ENCODE data around the gene SLC43A3. TPM values are rescaled to one million over a fixed set of nuclear protein-coding genes. Genes with fewer than 3 reads are reported as not detected.
"Not testable (repeated sequence)": the region's sequence is repeated elsewhere in the genome, so short reads cannot be mapped to it uniquely, and the experiment has no call there.

Gene SLC43A3
- total RNA-seq, 4 donors from 2014 or later: 26.6 to 90.4 (median 77.0) TPM

DNA sequence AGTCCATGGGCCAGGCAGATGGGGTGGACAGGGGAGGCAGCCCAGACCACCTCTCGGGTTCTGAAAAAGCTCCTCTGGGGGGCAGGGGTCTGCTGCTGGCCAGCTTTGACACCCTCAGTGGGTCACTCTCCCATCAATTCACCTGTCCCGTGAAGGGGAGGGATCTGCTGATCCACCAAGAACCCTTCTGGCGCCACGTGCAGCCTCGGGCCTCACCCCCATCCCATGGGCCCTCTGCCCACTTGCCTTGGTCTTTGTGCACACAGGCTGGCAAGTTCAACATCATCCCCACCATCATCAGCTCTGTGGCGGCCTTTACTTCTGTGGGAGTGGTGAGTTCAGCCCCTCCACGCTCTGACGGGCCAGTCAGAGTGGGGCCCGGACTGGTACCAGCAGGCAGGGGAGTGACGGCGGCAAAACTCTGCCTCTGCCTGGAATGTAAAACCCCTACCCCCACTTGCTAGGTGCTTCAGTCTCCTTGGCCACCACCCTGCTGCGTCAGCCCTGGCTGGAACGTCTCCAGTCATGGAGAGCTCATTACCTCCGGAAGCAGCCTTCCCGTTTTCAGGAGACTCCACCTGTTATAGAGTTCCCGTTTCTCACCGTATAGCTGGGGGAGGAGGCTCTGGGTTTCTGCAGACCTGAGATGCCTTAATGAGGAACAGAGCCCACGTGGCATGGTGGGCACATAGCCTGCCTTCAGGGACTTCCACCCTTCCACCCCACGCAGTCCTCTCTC lies 58.6 kb downstream of the SLC43A3 start:
- Histone ChIP-seq H3K4me1 (peaks cover 0 to 4% (median 0%) of the 10 kb centered on the region in 4 donors), H3K27me3 (peaks cover 0 to 12% (median 0%) of the 10 kb centered on the region in 4 donors), H3K36me3 (no peaks in the 10 kb centered on the region), H3K9me3 (no peaks in the 10 kb centered on the region), H3K4me3 (no peak overlapping the region), H3K27ac (replicated peaks in 1 of 4) (no peak overlapping the region)
- intact Hi-C loops (cut with DNase I): no loop called here
- DNase-seq (ENCODE audit: extremely low spot score): no peak
- TF ChIP-seq POLR2A (IDR thresholded peaks at IDR 0.05; ENCODE audit: low read depth) (no peak), POLR2AphosphoS5 (IDR thresholded peaks at IDR 0.05) (no peak), EP300 (IDR thresholded peaks at IDR 0.05) (no peak)
- TF ChIP-seq, protein P1, sequence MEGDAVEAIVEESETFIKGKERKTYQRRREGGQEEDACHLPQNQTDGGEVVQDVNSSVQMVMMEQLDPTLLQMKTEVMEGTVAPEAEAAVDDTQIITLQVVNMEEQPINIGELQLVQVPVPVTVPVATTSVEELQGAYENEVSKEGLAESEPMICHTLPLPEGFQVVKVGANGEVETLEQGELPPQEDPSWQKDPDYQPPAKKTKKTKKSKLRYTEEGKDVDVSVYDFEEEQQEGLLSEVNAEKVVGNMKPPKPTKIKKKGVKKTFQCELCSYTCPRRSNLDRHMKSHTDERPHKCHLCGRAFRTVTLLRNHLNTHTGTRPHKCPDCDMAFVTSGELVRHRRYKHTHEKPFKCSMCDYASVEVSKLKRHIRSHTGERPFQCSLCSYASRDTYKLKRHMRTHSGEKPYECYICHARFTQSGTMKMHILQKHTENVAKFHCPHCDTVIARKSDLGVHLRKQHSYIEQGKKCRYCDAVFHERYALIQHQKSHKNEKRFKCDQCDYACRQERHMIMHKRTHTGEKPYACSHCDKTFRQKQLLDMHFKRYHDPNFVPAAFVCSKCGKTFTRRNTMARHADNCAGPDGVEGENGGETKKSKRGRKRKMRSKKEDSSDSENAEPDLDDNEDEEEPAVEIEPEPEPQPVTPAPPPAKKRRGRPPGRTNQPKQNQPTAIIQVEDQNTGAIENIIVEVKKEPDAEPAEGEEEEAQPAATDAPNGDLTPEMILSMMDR (IDR thresholded peaks at IDR 0.05): no peak
- WGBS: 56% methylated on average over 15 of the region's 19 CpGs

DNA sequence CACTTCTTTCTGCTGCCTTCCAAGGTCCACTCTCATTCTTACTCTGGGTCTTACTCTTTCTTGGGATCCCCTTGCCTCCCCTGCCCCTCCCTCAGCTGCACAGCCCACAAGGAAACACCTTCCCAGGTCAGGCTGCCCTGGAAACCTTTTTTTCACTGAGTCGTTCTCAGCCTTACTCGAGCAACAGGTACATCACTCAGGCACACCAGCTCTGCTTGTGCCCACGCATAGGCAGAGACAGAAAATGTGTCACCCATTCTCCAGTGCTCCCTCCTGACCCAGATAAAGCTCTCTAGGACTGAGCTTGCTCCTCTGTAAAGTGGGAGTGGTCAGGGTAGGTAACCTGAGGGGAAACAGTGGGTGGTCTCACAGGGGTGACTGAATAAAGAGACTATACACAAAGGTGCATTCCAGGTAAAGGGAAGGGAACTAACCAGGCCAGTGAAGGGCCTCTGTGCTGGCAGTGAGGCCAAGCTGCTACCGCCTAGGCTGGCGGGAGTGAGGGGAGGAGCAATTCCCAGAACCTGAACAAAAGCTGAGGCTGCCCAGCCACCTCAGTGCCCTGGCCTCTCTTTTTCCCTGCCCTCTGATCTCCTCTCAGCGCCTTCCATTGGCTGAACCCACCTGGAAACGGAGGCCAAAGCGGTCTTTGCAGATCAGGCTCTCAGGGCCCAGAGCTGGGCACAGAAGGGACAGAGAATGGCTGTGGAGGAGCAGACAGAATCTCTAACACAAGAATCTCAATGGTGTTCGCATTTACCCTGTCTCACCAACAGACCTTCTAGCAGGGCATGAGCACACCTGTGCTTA lies 61.9 kb downstream of the SLC43A3 start:
- H3K4me3 ChIP-seq: no peak overlapping the region
- H3K27ac ChIP-seq (replicated peaks in 1 of 4): no peak overlapping the region
- no peaks in the 10 kb centered on the region for H3K9me3 ChIP-seq
- no peaks in the 10 kb centered on the region for H3K4me1 ChIP-seq
- H3K27me3 ChIP-seq: peaks cover 0 to 12% (median 0%) of the 10 kb centered on the region in 4 donors
- WGBS: 62% methylated on average over 9 of the region's 9 CpGs
- TF ChIP-seq, protein P1 (IDR thresholded peaks at IDR 0.05): no peak
- TF ChIP-seq EP300 (IDR thresholded peaks at IDR 0.05): no peak
- TF ChIP-seq POLR2A (IDR thresholded peaks at IDR 0.05; ENCODE audit: low read depth): no peak
- H3K36me3 ChIP-seq: no peaks in the 10 kb centered on the region
- intact Hi-C loops (cut with DNase I): no loop called here
- no peak for DNase-seq (ENCODE audit: extremely low spot score)

DNA sequence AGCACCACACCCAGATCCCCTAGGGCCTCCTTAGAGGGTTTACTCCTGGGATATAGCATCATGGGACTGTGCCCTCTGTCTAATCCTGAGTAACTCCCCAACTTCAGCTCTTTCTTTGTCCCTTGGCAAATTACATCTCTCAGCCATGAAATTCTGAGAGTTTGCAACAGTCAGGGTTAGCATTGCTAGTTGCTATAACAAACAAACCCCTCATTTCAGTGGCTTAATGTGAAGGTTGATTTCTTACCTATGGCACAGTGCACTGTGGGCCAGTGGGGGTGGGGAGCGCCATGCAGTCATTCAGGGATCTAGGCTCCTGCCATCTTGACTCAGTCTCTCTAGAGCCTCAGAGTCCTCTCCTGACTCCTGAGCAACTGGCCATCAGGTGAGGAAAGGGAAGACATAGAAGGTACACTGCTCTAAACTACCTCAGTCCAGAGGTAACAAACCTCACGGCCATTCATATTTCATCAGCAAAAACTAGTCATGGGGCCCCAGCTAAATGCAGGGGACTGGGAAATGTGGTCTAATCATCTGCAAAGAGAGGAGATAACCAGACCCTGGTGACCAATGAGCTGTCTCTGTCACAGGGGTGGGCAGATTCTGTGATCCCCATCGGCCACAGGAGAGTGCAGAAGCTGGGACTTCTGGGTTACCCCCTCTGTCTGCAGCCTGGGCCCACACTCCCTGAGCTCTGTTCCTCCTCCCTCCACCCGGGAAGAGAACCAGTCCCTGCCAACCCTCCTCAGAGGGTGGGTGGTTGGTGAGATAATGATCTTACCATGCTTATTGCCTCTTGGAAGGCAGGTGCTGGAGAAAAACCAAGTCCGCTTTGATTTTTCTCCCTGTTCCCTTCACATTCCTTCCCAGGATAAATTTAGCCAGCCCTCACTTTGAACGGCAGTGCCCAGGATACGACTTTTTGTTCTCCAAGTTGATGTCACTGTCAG lies 63.5 kb downstream of the SLC43A3 start:
- WGBS: 78% methylated on average over 7 of the region's 7 CpGs
- no peaks in the 10 kb centered on the region for H3K36me3 ChIP-seq
- intact Hi-C loops (cut with DNase I): no loop called here
- no peaks in the 10 kb centered on the region for H3K4me1 ChIP-seq
- H3K9me3 ChIP-seq: no peaks in the 10 kb centered on the region
- peaks cover 0 to 10% (median 0%) of the 10 kb centered on the region in 4 donors for H3K27me3 ChIP-seq
- no peak overlapping the region for H3K4me3 ChIP-seq
- DNase-seq (ENCODE audit: extremely low spot score): no peak
- H3K27ac ChIP-seq (replicated peaks in 1 of 4): no peak overlapping the region
- no peak for TF ChIP-seq POLR2A (IDR thresholded peaks at IDR 0.05; ENCODE audit: low read depth)
- no peak for TF ChIP-seq EP300 (IDR thresholded peaks at IDR 0.05)
- TF ChIP-seq, protein P1 (IDR thresholded peaks at IDR 0.05): no peak
- TF ChIP-seq POLR2AphosphoS5 (IDR thresholded peaks at IDR 0.05): no peak

DNA sequence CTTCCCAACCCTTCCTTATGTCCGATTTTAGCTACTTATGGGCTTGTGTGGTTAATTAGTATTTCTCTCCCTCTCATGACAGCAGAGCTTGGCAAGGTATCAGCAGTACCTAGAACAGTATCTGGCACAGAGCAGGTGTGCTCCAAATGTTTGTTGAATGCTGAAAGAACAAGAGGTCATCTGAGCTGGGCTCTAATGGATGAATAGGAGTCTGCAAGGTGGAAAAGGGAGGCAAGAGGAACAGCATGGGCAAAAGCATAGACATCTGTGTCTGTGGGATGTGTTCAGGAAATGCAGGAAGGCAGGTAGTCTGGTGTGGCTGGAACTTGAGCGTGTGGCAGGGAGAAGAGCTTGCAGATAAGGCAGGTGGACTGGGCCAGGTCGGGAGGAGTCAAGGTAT lies 65.0 kb downstream of the SLC43A3 start:
- Histone ChIP-seq H3K27ac (replicated peaks in 1 of 4) (no peak overlapping the region), H3K27me3 (no peaks in the 10 kb centered on the region), H3K4me3 (no peak overlapping the region), H3K36me3 (no peaks in the 10 kb centered on the region), H3K4me1 (peaks cover 10 to 13% (median 12%) of the 10 kb centered on the region in 4 donors), H3K9me3 (no peaks in the 10 kb centered on the region)
- 87% methylated on average over 3 of the region's 3 CpGs for WGBS
- intact Hi-C loops (cut with DNase I): no loop called here
- TF ChIP-seq, protein P1 (IDR thresholded peaks at IDR 0.05): no peak
- TF ChIP-seq POLR2A (IDR thresholded peaks at IDR 0.05; ENCODE audit: low read depth) (no peak), EP300 (IDR thresholded peaks at IDR 0.05) (no peak), POLR2AphosphoS5 (IDR thresholded peaks at IDR 0.05) (no peak)
- no peak for DNase-seq (ENCODE audit: extremely low spot score)

DNA sequence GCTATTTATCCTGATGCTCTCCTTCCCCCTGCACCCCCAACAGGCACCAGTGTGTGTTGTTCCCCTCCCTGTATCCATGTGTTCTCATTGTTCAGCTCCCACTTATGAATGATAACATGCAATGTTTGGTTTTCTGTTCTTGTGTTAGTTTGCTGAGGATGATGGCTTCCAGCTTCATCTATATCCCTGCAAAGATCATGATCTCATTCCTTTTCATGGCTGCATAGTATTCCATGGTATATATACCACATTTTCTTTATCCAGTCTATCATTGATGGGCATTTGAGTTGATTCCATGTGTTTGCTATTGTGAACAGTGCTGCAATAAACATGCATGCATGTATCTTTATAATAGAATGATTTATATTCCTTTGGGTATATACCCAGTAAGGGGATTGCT lies 65.5 kb downstream of the SLC43A3 start:
- DNase-seq (ENCODE audit: extremely low spot score); intact Hi-C loops (cut with DNase I); H3K4me3 ChIP-seq; H3K27ac ChIP-seq (replicated peaks in 1 of 4); H3K9me3 ChIP-seq; H3K36me3 ChIP-seq; H3K27me3 ChIP-seq: not testable (repeated sequence)
- peaks cover 10 to 13% (median 12%) of the 10 kb centered on the region in 4 donors for H3K4me1 ChIP-seq
